HG03066 (cell line): ENCODE results near the gene SLC16A1.
"Not testable (repeated sequence)": the region's sequence is repeated elsewhere in the genome, so short reads cannot be mapped to it uniquely, and the experiment has no call there.

Source experiments
- ATAC-seq: cut with Tn5 transposase; IDR thresholded peaks from one replicate; pipeline ENCODE4 v1.9.1; 2021; ENCODE audit warnings: low read depth; ENCODE audit not compliant: unreplicated experiment

SLC16A1 gene

GRCh38 chr1:112973788-112974187 is 17.8 kb upstream of the SLC16A1 start:
- no peak for ATAC-seq

- no peak for ATAC-seq
Observed at GRCh38 chr1:112971006-112971405, 15.0 kb upstream of the SLC16A1 start.

GRCh38 chr1:112964347-112964746 is 8.4 kb upstream of the SLC16A1 start:
- ATAC-seq: no peak

- ATAC-seq: no peak
Observed at GRCh38 chr1:112961072-112961471, 5.1 kb upstream of the SLC16A1 start.

GRCh38 chr1:112960384-112960783 is 4.4 kb upstream of the SLC16A1 start:
- ATAC-seq: no peak

GRCh38 chr1:112958236-112958635 is 2.2 kb upstream of the SLC16A1 start:
- not testable (repeated sequence) for ATAC-seq

GRCh38 chr1:112957133-112957812 is 1.3 kb upstream of the SLC16A1 start:
- ATAC-seq: peak; percentile 48

GRCh38 chr1:112956544-112957132 is 642 bp upstream of the SLC16A1 start:
- peak; percentile 0 for ATAC-seq

GRCh38 chr1:112954945-112955772 is 837 bp downstream of the SLC16A1 start:
- peak; percentile 15 for ATAC-seq

- no peak for ATAC-seq
Observed at GRCh38 chr1:112954017-112954650, 1.9 kb downstream of the SLC16A1 start.

GRCh38 chr1:112950426-112950825 is 5.6 kb downstream of the SLC16A1 start:
- ATAC-seq: no peak

- ATAC-seq: no peak
Observed at GRCh38 chr1:112946683-112947082, 9.3 kb downstream of the SLC16A1 start.

- ATAC-seq: no peak
Observed at GRCh38 chr1:112939810-112940209, 16.2 kb downstream of the SLC16A1 start.

GRCh38 chr1:112938210-112938609 is 17.8 kb downstream of the SLC16A1 start:
- no peak for ATAC-seq

- ATAC-seq: no peak
Observed at GRCh38 chr1:112937495-112937894, 18.5 kb downstream of the SLC16A1 start.

- ATAC-seq: no peak
Observed at GRCh38 chr1:112937070-112937469, 18.9 kb downstream of the SLC16A1 start.

- ATAC-seq: no peak
Observed at GRCh38 chr1:112935461-112936111, 20.4 kb downstream of the SLC16A1 start.

- ATAC-seq: no peak
Observed at GRCh38 chr1:112934577-112934976, 21.4 kb downstream of the SLC16A1 start.

GRCh38 chr1:112933820-112934571 is 22.0 kb downstream of the SLC16A1 start:
- ATAC-seq: no peak

- no peak for ATAC-seq
Observed at GRCh38 chr1:112929979-112930378, 26.0 kb downstream of the SLC16A1 start.
